GM12878 (cell line): Measurements from ENCODE around the gene BLOC1S3.

Experiments
- EGR1 ChIP-seq, 2 experiments: IDR thresholded peaks; 1 replicate in 1 of 2; 2 replicates in 1 of 2; pipeline ENCODE4 v1.6.1; 2011 to 2012; ENCODE audit warnings: low read depth in 2 of 2, low read length in 2 of 2, borderline replicate concordance in 1 of 2, mild to moderate bottlenecking in 1 of 2, moderate library complexity in 1 of 2
- MXI1 ChIP-seq: fragments of 150-350 bp; IDR thresholded peaks from 2 replicates; pipeline ENCODE4 v1.6.1; 2011; ENCODE audit warnings: low read depth, mild to moderate bottlenecking, inconsistent platforms, low read length, improper control_type of control experiment
- POLR2AphosphoS5 ChIP-seq: IDR thresholded peaks from 2 replicates; pipeline ENCODE4 v1.6.1; 2011; ENCODE audit warnings: mild to moderate bottlenecking, low read length, inconsistent platforms
- RAD21 ChIP-seq: IDR thresholded peaks from 2 replicates; pipeline ENCODE4 v1.6.1; 2011; ENCODE audit warnings: mild to moderate bottlenecking, low read depth, low read length, moderate library complexity; ENCODE audit not compliant: insufficient read depth
- RFX5 ChIP-seq: IDR thresholded peaks from 2 replicates; pipeline ENCODE4 v1.6.1; 2011; ENCODE audit warnings: low read depth, low read length, improper control_type of control experiment
- SREBF1 ChIP-seq: IDR thresholded peaks from 2 replicates; pipeline ENCODE4 v1.6.1; 2012; ENCODE audit warnings: mild to moderate bottlenecking, low read length
- TF ChIP-seq, protein P1 (sequence below): IDR thresholded peaks from 2 replicates; pipeline ENCODE4 v1.6.1; 2011; ENCODE audit warnings: low read depth, low read length, improper control_type of control experiment, borderline replicate concordance
- TF ChIP-seq, protein P2 (sequence below): fragments of 450-650 bp; IDR thresholded peaks from 2 replicates; pipeline ENCODE4 v1.6.1; 2017; ENCODE audit warnings: mild to moderate bottlenecking
- TF ChIP-seq, protein P3 (sequence below): IDR thresholded peaks from 2 replicates; pipeline ENCODE4 v1.6.1; 2011; ENCODE audit warnings: borderline replicate concordance, low read depth, mild to moderate bottlenecking, moderate library complexity, low read length; ENCODE audit not compliant: insufficient read depth, poor library complexity, severe bottlenecking
- TF ChIP-seq, protein P4 (sequence below): IDR thresholded peaks from 2 replicates; pipeline ENCODE4 v1.6.1; 2011; ENCODE audit warnings: low read depth, mild to moderate bottlenecking, low read length, moderate library complexity, borderline replicate concordance; ENCODE audit errors: extremely low read depth
- TF ChIP-seq, protein P5 (sequence below), 3 experiments: IDR thresholded peaks in 2 of 3; conservative IDR thresholded peaks in 1 of 3; 2 replicates each; pipeline ENCODE4 v1.5.1; 2011; ENCODE audit warnings: low read depth in 3 of 3, low read length in 3 of 3, mild to moderate bottlenecking in 3 of 3, control low read depth in 2 of 3, moderate library complexity in 2 of 3, inconsistent platforms in 1 of 3, mixed read lengths in 1 of 3; ENCODE audit not compliant: control insufficient read depth in 2 of 3, insufficient read depth in 1 of 3; ENCODE audit errors: extremely low read depth in 1 of 3

DNA sequence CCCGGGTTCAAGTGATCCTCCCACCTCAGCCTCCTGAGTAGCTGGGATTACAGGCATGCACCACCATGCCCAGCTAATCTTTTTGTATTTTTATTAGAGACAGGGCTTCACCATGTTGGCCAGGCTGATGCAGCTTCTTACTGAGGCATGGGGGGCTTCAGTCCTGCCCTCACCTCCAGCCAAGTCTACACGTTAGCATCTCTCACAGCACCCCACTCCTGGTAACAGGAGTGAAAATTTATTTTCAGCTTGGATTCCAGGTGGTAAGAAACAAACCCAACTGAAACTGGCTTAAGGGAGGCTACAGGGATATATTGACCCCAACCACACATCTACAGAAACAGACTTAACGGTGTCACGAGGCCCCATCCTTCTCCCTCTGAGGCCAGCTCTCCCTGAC lies 28.4 kb upstream of the BLOC1S3 start:
- TF ChIP-seq, protein P1, sequence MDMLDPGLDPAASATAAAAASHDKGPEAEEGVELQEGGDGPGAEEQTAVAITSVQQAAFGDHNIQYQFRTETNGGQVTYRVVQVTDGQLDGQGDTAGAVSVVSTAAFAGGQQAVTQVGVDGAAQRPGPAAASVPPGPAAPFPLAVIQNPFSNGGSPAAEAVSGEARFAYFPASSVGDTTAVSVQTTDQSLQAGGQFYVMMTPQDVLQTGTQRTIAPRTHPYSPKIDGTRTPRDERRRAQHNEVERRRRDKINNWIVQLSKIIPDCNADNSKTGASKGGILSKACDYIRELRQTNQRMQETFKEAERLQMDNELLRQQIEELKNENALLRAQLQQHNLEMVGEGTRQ: no peak
- TF ChIP-seq MXI1 (no peak), SREBF1 (no peak), EGR1 (IDR thresholded peaks at IDR 0.05; ENCODE audit: borderline replicate concordance in 1 of 2, low read depth in 2 of 2, low read length in 2 of 2) (no peak), RAD21 (no peak), RFX5 (no peak), POLR2AphosphoS5 (no peak)
- TF ChIP-seq, protein P2, sequence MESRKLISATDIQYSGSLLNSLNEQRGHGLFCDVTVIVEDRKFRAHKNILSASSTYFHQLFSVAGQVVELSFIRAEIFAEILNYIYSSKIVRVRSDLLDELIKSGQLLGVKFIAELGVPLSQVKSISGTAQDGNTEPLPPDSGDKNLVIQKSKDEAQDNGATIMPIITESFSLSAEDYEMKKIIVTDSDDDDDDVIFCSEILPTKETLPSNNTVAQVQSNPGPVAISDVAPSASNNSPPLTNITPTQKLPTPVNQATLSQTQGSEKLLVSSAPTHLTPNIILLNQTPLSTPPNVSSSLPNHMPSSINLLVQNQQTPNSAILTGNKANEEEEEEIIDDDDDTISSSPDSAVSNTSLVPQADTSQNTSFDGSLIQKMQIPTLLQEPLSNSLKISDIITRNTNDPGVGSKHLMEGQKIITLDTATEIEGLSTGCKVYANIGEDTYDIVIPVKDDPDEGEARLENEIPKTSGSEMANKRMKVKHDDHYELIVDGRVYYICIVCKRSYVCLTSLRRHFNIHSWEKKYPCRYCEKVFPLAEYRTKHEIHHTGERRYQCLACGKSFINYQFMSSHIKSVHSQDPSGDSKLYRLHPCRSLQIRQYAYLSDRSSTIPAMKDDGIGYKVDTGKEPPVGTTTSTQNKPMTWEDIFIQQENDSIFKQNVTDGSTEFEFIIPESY: no peak
- TF ChIP-seq, protein P3, sequence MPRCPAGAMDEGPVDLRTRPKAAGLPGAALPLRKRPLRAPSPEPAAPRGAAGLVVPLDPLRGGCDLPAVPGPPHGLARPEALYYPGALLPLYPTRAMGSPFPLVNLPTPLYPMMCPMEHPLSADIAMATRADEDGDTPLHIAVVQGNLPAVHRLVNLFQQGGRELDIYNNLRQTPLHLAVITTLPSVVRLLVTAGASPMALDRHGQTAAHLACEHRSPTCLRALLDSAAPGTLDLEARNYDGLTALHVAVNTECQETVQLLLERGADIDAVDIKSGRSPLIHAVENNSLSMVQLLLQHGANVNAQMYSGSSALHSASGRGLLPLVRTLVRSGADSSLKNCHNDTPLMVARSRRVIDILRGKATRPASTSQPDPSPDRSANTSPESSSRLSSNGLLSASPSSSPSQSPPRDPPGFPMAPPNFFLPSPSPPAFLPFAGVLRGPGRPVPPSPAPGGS: no peak
- TF ChIP-seq, protein P4, sequence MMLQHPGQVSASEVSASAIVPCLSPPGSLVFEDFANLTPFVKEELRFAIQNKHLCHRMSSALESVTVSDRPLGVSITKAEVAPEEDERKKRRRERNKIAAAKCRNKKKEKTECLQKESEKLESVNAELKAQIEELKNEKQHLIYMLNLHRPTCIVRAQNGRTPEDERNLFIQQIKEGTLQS: no peak
- TF ChIP-seq, protein P5, sequence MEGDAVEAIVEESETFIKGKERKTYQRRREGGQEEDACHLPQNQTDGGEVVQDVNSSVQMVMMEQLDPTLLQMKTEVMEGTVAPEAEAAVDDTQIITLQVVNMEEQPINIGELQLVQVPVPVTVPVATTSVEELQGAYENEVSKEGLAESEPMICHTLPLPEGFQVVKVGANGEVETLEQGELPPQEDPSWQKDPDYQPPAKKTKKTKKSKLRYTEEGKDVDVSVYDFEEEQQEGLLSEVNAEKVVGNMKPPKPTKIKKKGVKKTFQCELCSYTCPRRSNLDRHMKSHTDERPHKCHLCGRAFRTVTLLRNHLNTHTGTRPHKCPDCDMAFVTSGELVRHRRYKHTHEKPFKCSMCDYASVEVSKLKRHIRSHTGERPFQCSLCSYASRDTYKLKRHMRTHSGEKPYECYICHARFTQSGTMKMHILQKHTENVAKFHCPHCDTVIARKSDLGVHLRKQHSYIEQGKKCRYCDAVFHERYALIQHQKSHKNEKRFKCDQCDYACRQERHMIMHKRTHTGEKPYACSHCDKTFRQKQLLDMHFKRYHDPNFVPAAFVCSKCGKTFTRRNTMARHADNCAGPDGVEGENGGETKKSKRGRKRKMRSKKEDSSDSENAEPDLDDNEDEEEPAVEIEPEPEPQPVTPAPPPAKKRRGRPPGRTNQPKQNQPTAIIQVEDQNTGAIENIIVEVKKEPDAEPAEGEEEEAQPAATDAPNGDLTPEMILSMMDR (IDR thresholded peaks at IDR 0.05 in 2 of 3, conservative IDR thresholded peaks at IDR 0.05 in 1 of 3; ENCODE audit: control insufficient read depth in 2 of 3, extremely low read depth in 1 of 3, insufficient read depth in 1 of 3, low read depth in 3 of 3, low read length in 3 of 3): no peak
